Panc1 (cell line): ENCODE results near the gene MRPL3. TPM values are rescaled to one million over a fixed set of nuclear protein-coding genes. Genes with fewer than 3 reads are reported as not detected.
A peak's percentile ranks its signal among the peaks of the same experiment; 100 is the strongest.

Experiments used
- ATAC-seq: fragments of 200-7000 bp; cut with Tn5 transposase; 2 replicates; pipeline ENCODE4 v1.9.1; 2020; ENCODE audit warnings: mild to moderate bottlenecking, moderate library complexity
- BruUV-seq: library from RNA; stranded (reverse); fragments of 400-500 nt; replicated peaks from 2 replicates; lab custom pipeline; 2021; lab: Mats Ljungman, UMichigan
- CTCF ChIA-PET: fragments of 300-600 bp; sonication (Branson Sonifier 250); formaldehyde crosslinking; loops from one replicate; lab custom pipeline; 2022; ENCODE audit warnings: antibody characterized with exemption; lab: Charles Lee
- POLR2A ChIA-PET: fragments of 300-600 bp; sonication (Branson Sonifier 250); formaldehyde crosslinking; loops from one replicate; lab custom pipeline; 2022; ENCODE audit warnings: antibody characterized with exemption; lab: Charles Lee
- DNase-seq: peaks from one replicate; pipeline ENCODE4 v3.0.0-alpha.2; 2010; ENCODE audit warnings: low read depth, low spot score
- H3K27ac ChIP-seq: 2 replicates; pipeline ENCODE4 v1.5.1; 2011; ENCODE audit warnings: mild to moderate bottlenecking, low read length, inconsistent platforms
- H3K27me3 ChIP-seq: fragments of 200-500 bp; sonication (Bioruptor generic); 2 replicates; pipeline ENCODE4 v1.6.0; 2014; ENCODE audit warnings: low read length, inconsistent platforms; ENCODE audit not compliant: control insufficient read depth, insufficient read depth
- H3K36me3 ChIP-seq: fragments of 200-500 bp; sonication (Bioruptor generic); 2 replicates; pipeline ENCODE4 v1.5.1; 2014; ENCODE audit warnings: inconsistent platforms, mild to moderate bottlenecking, low read length, moderate library complexity; ENCODE audit not compliant: control insufficient read depth, insufficient read depth
- H3K4me1 ChIP-seq: 2 replicates; pipeline ENCODE4 v1.5.1; 2011; ENCODE audit warnings: inconsistent platforms, mild to moderate bottlenecking, low read length, moderate library complexity; ENCODE audit not compliant: control insufficient read depth, insufficient read depth
- H3K4me3 ChIP-seq, 2 experiments: 2 replicates each; pipeline ENCODE4 v1.5.1; 2011 to 2012; ENCODE audit warnings: low read depth in 2 of 2, low read length in 2 of 2, mild to moderate bottlenecking in 2 of 2, inconsistent platforms in 1 of 2, moderate library complexity in 1 of 2
- H3K9me3 ChIP-seq: fragments of 200-500 bp; sonication (Bioruptor generic); 2 replicates; pipeline ENCODE4 v1.5.1; 2014; ENCODE audit warnings: low read depth, mild to moderate bottlenecking, inconsistent platforms, low read length, moderate library complexity; ENCODE audit not compliant: control insufficient read depth, insufficient read depth
- POLR2AphosphoS5 ChIP-seq: IDR thresholded peaks from 2 replicates; pipeline ENCODE4 v1.6.1; 2012; ENCODE audit warnings: mild to moderate bottlenecking, low read depth, low read length, moderate library complexity
- SIN3A ChIP-seq: IDR thresholded peaks from 2 replicates; pipeline ENCODE4 v1.6.1; 2012; ENCODE audit warnings: low read depth, mild to moderate bottlenecking, low read length, moderate library complexity, borderline replicate concordance; ENCODE audit not compliant: insufficient read depth
- TCF7L2 ChIP-seq: IDR thresholded peaks from 2 replicates; pipeline ENCODE4 v1.6.1; 2011; ENCODE audit warnings: mild to moderate bottlenecking, low read depth, low read length, inconsistent platforms
- in situ Hi-C: cut with HindIII; loops from 2 replicates; pipeline ENCODE4 v1.10.0; 2016; ENCODE audit warnings: low sequenced_read_pairs, low pct_unique_long_range_greater_than_20kb
- intact Hi-C: fragments of 100-400 bp; cut with micrococcal nuclease; formaldehyde crosslinking; loops from one replicate; pipeline ENCODE4 v1.10.0; 2022; ENCODE audit not compliant: unreplicated experiment
- total RNA-seq: library from RNA; stranded (reverse); gene quantifications from one replicate; pipeline ENCODE4 v1.2.1, GENCODE V29; 2021; ENCODE audit not compliant: unreplicated experiment
- TF ChIP-seq, protein P1 (sequence below): fragments of 450-650 bp; IDR thresholded peaks from 2 replicates; pipeline ENCODE4 v1.5.1; 2017; ENCODE audit warnings: mild to moderate bottlenecking
- TF ChIP-seq, protein P2 (sequence below), 2 experiments: IDR thresholded peaks; 2 replicates each; pipeline ENCODE4 v1.6.1; 2011 to 2012; ENCODE audit warnings: low read depth in 2 of 2, control low read depth in 1 of 2, low read length in 1 of 2, mild to moderate bottlenecking in 1 of 2, moderate library complexity in 1 of 2; ENCODE audit not compliant: insufficient read depth in 1 of 2

MRPL3 gene
- total RNA-seq, 1 experiment from 2014 or later: 129 TPM

DNA sequence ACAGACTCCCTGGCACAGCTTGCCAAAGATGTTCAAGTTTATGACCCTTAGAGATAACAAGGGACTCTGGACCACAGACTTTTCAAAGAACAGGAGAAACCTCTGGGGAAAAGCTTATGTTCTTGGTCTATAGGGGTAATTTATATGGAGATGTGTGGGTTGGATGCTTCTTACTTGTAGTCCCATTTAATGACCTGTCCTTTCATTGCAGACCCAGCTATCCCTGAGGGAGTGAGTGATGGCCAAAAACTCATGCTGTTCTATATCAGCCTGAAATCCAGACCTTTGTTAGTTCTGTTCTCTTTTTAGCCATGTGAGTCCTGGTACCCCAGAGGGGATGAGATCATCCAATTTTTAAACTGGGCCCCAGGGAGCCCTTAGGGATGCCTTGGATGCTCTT lies 43.7 kb upstream of the MRPL3 start:
- POLR2A ChIA-PET: no interaction called here
- no peak overlapping the region for H3K4me3 ChIP-seq

DNA sequence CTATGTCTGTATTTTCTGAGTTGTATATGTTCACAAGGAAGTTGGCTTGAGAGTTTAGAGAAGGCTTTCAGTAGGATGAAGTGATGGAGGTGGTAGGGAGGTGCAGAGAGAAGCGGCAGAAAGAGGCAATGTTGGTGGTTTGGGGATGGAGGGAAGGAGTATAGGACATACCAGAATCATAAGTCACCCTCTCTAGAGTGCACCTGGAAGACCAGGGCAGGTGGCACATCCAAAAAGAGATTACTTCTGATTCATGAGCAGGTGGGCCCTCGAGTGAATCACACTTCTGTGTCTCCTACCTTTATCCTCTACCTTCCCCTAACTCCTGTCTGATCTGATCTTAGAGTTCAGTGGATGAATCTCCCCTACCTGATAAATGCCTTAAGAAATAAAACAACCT lies 41.8 kb upstream of the MRPL3 start:
- in situ Hi-C loops: no loop called here
- no TSS peak for BruUV-seq
- CTCF ChIA-PET: no interaction called here
- Histone ChIP-seq H3K9me3 (no peaks in the 10 kb centered on the region), H3K4me1 (no peaks in the 10 kb centered on the region), H3K4me3 (no peak overlapping the region), H3K36me3 (no peaks in the 10 kb centered on the region), H3K27me3 (peaks cover 4% of the 10 kb centered on the region; the same call in 1 of the 2 replicates), H3K27ac (no peak overlapping the region)
- no peak for DNase-seq
- TF ChIP-seq SIN3A: no peak
- POLR2A ChIA-PET: no interaction called here
- no peak for ATAC-seq
- intact Hi-C loops: no loop called here

More for the DNA sequence above, 43.7 kb upstream of the MRPL3 start:
- no peak for ATAC-seq
- Histone ChIP-seq H3K9me3 (no peaks in the 10 kb centered on the region), H3K4me1 (no peaks in the 10 kb centered on the region), H3K36me3 (no peaks in the 10 kb centered on the region), H3K27me3 (peaks cover 6% of the 10 kb centered on the region; the same call in 1 of the 2 replicates), H3K27ac (no peak overlapping the region)
- CTCF ChIA-PET: no interaction called here
- TF ChIP-seq, protein P1, sequence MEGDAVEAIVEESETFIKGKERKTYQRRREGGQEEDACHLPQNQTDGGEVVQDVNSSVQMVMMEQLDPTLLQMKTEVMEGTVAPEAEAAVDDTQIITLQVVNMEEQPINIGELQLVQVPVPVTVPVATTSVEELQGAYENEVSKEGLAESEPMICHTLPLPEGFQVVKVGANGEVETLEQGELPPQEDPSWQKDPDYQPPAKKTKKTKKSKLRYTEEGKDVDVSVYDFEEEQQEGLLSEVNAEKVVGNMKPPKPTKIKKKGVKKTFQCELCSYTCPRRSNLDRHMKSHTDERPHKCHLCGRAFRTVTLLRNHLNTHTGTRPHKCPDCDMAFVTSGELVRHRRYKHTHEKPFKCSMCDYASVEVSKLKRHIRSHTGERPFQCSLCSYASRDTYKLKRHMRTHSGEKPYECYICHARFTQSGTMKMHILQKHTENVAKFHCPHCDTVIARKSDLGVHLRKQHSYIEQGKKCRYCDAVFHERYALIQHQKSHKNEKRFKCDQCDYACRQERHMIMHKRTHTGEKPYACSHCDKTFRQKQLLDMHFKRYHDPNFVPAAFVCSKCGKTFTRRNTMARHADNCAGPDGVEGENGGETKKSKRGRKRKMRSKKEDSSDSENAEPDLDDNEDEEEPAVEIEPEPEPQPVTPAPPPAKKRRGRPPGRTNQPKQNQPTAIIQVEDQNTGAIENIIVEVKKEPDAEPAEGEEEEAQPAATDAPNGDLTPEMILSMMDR: no peak
- TF ChIP-seq POLR2AphosphoS5: no peak
- TF ChIP-seq, protein P2, sequence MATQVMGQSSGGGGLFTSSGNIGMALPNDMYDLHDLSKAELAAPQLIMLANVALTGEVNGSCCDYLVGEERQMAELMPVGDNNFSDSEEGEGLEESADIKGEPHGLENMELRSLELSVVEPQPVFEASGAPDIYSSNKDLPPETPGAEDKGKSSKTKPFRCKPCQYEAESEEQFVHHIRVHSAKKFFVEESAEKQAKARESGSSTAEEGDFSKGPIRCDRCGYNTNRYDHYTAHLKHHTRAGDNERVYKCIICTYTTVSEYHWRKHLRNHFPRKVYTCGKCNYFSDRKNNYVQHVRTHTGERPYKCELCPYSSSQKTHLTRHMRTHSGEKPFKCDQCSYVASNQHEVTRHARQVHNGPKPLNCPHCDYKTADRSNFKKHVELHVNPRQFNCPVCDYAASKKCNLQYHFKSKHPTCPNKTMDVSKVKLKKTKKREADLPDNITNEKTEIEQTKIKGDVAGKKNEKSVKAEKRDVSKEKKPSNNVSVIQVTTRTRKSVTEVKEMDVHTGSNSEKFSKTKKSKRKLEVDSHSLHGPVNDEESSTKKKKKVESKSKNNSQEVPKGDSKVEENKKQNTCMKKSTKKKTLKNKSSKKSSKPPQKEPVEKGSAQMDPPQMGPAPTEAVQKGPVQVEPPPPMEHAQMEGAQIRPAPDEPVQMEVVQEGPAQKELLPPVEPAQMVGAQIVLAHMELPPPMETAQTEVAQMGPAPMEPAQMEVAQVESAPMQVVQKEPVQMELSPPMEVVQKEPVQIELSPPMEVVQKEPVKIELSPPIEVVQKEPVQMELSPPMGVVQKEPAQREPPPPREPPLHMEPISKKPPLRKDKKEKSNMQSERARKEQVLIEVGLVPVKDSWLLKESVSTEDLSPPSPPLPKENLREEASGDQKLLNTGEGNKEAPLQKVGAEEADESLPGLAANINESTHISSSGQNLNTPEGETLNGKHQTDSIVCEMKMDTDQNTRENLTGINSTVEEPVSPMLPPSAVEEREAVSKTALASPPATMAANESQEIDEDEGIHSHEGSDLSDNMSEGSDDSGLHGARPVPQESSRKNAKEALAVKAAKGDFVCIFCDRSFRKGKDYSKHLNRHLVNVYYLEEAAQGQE (IDR thresholded peaks at IDR 0.05; ENCODE audit: insufficient read depth in 1 of 2, low read depth in 2 of 2, low read length in 1 of 2): no peak
- TF ChIP-seq SIN3A: no peak
- TF ChIP-seq TCF7L2: no peak
- in situ Hi-C loops: no loop called here
- intact Hi-C loops: no loop called here
- no TSS peak for BruUV-seq
- DNase-seq: no peak

DNA sequence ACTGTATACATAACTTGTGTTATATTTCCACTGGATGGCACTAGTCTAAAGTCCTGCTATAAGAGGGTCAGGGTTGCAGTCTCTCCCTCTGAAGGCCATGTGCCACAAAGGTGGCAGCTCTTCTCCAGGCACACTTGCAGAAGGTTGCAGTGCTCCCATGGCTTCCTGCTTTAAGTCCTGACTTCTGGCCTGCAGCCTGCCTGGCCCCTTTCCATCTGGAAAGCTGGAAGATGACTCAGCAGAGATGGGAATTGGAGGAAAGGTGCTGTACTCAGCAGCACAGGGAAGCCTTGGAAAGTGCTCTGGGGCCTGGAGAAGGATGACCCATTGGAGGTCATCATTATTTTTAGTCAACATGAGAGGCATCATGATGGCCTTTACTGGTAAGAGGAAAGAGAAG lies 40.9 kb upstream of the MRPL3 start:
- POLR2A ChIA-PET: no interaction called here
- no peak overlapping the region for H3K4me3 ChIP-seq
- in situ Hi-C loops: no loop called here
- intact Hi-C loops: no loop called here
- no peaks in the 10 kb centered on the region for H3K36me3 ChIP-seq
- H3K9me3 ChIP-seq: no peaks in the 10 kb centered on the region
- no peak overlapping the region for H3K27ac ChIP-seq
- H3K4me1 ChIP-seq: no peaks in the 10 kb centered on the region
- DNase-seq (peak; percentile 36), ATAC-seq (peak; percentile 84)
- CTCF ChIA-PET: no interaction called here
- BruUV-seq: no TSS peak
- TF ChIP-seq, protein P2 (IDR thresholded peaks at IDR 0.05; ENCODE audit: insufficient read depth in 1 of 2, low read depth in 2 of 2, low read length in 1 of 2): no peak
- TF ChIP-seq SIN3A: no peak
- TF ChIP-seq, protein P1: no peak
- TF ChIP-seq TCF7L2: no peak
- no peak for TF ChIP-seq POLR2AphosphoS5
- peaks cover 2% of the 10 kb centered on the region; the same call in 1 of the 2 replicates for H3K27me3 ChIP-seq
